SW480 (cell line): ENCODE data around the gene DNALI1.
"Not testable (repeated sequence)": the region's sequence is repeated elsewhere in the genome, so short reads cannot be mapped to it uniquely, and the experiment has no call there.

Source experiments
- DNase-seq: peaks from one replicate; pipeline ENCODE4 v3.0.0-alpha.2; 2016; ENCODE audit warnings: low spot score

DNALI1 gene

GRCh38 chr1:37553927-37554808, 2.6 kb upstream of the DNALI1 start, which contains the start of gene SNIP1:
TSS of gene SNIP1 (minus strand) at chr1:37554293. CDS start at chr1:37554229, 64 bp downstream.
- peak; percentile 92 for DNase-seq

DNA sequence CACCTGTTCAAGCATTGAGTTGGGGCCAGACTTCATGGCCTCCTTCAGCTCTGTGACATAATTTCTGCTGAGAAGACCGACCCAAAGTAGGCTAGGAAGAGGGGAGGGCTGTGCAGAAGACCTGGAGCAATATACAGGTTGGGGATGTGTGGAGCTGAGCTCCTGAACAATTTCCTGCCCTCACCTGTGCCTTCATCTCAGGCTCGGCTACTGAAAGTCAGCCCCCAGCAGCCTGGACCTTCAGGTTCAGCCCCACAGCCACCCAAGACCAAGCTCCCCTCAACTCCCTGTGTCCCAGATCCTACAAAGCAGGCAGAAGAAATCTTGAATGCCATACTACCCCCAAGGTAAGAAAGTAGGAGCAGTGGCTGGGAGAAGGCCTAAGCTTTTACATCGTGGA, 662 bp downstream of the DNALI1 start:
- DNase-seq = no peak

GRCh38 chr1:37558411-37558810, 1.7 kb downstream of the DNALI1 start:
- DNase-seq = no peak

GRCh38 chr1:37559080-37559479, 2.3 kb downstream of the DNALI1 start:
- DNase-seq = no peak

- DNase-seq = not testable (repeated sequence)
Observed at GRCh38 chr1:37559957-37560379, 3.2 kb downstream of the DNALI1 start.

DNA sequence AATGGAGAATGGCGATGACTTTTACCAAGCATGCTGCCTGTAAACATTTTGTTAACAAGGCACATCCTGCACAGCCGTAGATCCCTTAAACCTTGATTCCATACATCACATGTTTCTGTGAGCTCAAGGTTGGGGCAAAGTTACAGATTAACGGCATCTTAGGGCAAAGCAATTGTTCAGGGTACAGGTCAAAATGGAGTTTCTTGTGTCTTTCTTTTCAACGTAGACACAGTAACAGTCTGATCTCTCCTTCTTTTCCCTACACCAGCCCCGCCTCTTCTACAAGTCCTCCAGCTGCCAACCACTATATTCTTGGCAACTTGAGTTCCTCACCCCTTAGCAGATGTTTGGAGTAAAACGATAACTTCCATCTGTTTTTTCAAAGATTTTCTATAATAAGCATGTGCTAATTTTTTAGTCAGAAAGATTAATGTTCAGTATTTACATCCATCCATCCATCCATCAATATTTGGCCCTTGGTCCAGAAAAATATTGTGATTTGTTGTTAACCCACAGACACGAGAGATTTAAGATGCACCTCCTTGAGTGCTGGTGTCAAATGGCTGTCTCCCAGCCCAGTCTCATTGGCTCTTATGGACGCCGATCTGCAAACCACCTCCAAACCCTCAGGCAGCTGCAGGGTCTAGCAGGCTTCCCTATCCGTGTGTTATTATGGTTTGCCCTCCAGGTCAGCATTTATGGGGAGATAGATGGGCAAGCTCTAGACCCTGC, 3.8 kb downstream of the DNALI1 start:
- DNase-seq = no peak

DNA sequence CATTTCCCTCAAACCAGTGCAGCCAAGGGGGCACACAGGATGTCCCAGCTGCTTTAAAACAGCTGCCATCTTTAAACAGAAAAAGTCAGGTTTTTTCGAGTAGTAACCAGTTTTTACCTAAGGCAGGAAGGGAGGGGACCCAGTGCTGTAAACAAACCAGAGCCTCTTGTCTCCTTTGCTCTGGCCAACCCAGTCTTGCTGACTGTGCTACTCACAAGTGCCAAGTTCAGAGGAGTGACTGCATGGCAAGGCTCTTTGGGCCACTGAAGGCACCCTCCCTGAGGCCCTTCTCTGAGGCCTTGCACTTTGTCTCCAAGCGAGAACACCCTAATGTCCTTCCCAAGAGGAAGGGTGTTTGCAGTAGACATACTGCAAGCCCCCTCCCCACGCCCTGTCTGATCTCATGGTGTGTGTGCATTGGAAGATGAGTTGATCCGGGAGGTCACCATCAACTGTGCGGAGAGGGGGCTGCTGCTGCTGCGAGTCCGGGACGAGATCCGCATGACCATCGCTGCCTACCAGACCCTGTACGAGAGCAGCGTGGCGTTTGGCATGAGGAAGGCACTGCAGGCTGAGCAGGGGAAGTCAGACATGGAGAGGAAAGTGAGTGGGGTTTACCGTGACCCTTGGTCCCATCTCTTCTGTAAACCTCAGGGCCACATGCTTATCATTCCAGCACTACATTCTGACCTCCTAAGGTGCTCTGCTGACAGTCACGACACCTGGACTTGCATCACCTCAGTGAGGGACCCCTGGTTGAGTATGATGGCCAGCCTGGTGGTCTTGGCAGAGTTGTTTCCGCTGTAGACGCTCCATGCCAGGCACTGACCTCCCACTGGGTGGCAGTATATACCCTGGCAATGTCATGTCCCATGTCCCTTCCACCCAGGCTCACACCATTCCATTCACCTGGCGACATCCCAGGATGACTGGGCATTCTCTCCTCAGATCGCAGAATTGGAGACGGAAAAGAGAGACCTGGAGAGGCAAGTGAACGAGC, 4.7 kb downstream of the DNALI1 start:
- peak; percentile 15 for DNase-seq

GRCh38 chr1:37562984-37563383, 6.2 kb downstream of the DNALI1 start:
- no peak for DNase-seq

DNA sequence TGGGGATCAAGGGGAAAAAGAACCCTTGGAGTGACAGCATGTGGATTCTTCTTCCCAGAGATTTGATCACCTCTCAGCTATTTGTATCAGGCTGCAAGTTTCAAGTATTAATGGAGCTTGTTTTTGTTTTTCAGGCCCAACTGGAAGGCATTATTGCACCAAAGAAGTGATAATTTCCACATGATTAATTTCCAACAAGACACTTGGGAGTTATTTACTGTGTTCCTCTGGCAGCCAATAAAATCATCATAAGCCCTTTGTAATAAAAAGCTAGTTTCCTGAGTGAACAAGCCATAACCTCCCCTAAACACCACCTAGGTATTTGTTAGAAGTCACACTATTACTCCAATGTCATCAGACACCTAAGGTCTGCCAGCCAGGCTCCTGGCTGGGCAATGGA, 8.2 kb downstream of the DNALI1 start:
- no peak for DNase-seq

- no peak for DNase-seq
Observed at GRCh38 chr1:37567023-37567422, 10.3 kb downstream of the DNALI1 start.

GRCh38 chr1:37570528-37571334, 14.0 kb downstream of the DNALI1 start:
- DNase-seq = no peak

- DNase-seq = no peak
Observed at GRCh38 chr1:37574834-37575480, 18.2 kb downstream of the DNALI1 start.

- DNase-seq = no peak
Observed at GRCh38 chr1:37575692-37576091, 19.0 kb downstream of the DNALI1 start.

- not testable (repeated sequence) for DNase-seq
Observed at GRCh38 chr1:37584544-37584943, 27.8 kb downstream of the DNALI1 start.

DNA sequence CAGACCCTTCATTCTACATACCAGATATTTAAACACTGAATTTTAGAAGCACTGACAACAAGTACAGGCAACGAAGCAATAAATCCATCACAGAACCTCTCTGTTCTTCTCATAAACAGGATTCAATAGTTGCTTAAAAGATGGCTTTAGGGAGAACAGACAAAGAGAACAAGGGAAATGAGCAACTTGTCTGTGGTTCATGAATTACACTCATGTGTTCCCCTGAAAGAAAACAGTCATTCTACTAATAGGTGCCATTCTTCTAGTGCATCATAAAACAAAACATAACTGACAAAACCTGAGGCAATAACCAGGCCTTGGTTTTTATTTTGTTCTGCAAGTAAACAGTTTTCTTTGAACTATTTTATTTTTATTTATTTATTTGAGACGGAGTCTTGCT, 32.2 kb downstream of the DNALI1 start:
- DNase-seq = no peak

DNA sequence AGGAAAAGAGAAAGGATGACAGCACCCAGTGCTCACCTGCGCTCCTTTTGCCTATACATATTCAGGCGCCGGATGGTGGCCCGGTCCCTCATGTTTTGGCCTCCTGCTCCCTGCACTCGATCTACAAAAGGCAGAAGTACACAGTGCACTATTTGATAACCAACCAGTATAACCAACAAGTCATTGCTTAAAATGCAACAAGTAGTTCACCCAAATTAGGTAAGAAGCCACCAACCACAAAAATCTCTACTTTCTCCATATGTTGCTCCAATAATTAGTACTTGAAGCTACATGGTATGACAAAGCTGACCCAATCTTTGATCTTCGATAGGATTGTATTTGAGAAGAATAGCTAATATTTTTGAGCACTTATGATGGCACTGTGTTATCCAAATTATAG, 37.0 kb downstream of the DNALI1 start:
- no peak for DNase-seq

DNA sequence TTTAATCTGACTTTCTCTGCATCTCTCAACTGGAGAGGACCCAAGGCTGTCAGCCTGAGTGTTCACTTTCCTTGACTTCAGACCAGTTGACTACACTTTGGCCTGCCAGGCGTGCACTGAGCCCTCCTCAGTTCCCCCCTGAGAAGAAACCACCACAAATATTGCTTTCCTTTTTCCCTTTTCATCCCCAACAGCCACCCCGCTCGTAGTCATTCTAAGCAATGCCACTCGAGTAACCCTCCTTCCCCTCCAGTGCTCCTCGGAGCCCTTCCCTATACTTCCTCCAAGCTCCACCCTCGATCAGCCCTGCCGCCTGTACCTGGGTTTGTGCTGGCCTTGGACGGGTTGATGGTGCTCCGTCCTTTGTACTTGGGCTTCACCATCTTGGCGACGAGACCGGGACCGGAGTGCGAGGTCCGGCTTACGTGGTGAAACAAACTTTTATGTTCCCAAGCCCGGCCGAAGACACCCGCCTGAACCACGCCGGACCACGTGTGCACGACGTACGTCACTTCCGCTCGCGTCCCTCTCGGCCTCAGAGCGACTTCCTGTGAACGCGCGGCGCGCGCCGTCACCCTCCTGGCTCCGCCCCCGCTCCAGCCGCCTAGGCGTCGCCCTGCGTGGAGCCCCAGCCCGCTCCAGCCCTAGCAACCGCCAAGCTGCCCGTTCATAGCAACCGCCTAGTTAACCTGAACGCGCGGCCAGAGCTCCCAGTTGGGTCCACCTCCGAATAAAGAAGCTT, 38.9 kb downstream of the DNALI1 start, which contains the start of gene GNL2:
GNL2 (minus strand) TSS at position 498 of the 742 bp plus-strand sequence; CDS start at position 383, 115 bp downstream.
- DNase-seq = peak; percentile 90

- no peak for DNase-seq
Observed at GRCh38 chr1:37596182-37596667, 39.5 kb downstream of the DNALI1 start.

GRCh38 chr1:37599940-37600339, 43.2 kb downstream of the DNALI1 start:
- no peak for DNase-seq
